GM20000 (cell line): Measurements from ENCODE around the gene TGFBRAP1.

Experiments used
- DNase-seq: peaks from one replicate; pipeline ENCODE4 v3.0.0; 2012; ENCODE audit warnings: low spot score
- CTCF ChIP-seq: IDR thresholded peaks from 2 replicates; pipeline ENCODE4 v1.5.1; 2012; ENCODE audit warnings: mild to moderate bottlenecking, control low read depth; ENCODE audit errors: extremely low read depth, missing control alignments

Gene TGFBRAP1

DNA sequence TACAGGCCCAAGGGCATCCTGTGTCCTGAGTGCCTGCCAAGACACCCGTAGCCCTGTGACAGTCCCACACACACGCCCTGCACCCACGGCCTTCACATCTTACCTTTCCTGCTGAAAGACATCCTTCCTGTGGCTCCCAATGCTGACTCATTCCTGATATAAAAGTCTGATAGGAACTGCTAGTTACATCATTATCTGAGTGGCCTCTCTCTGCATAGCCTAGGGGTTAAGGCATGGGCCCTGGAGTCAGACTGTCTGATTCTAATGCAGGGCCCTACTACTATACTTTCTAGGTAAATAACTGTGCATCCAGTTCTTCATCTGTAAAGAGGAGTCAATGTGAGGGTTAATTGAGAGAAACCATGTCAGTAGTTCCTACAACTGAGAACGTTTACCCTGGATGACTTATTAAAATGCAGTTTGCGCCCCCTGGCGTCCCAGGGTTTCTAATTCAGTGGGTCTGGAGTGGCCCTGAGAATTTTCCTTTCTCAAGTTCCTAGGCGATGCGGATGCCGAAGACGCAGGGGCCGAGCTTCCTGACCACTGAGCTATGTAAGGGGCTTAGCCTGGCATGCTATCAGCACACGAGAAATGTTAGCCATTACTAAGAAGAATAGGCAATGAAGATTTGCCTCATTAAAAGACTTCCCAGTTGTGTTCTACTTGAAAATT lies 94.0 kb downstream of the TGFBRAP1 start:
- DNase-seq = peak; percentile 67
- peak; percentile 59 for TF ChIP-seq CTCF

DNA sequence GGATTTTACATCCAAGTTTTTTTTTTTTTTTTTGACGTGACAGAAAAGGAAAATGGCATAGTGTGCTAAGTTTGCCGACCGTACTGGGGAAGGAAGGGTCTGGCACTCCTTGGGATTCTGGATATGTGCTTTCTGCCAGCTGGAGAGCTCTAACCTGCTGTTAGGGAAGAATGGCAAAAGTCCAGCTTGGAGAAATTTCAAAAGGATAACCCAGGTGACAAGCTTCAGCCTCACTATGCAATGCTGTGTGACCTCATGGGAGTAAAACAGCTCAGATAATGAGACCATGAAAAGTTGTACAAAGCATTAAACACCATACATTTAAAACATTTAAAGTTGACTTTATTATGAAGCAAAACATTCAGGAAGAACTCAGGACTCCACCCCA lies 98.3 kb downstream of the TGFBRAP1 start:
- TF ChIP-seq CTCF = no peak
- no peak for DNase-seq

- TF ChIP-seq CTCF = no peak
- no peak for DNase-seq
Observed at GRCh38 chr2:105224444-105224843, 105.1 kb downstream of the TGFBRAP1 start.

- TF ChIP-seq CTCF = no peak
- DNase-seq = no peak
Observed at GRCh38 chr2:105220604-105221003, 108.9 kb downstream of the TGFBRAP1 start.

DNA sequence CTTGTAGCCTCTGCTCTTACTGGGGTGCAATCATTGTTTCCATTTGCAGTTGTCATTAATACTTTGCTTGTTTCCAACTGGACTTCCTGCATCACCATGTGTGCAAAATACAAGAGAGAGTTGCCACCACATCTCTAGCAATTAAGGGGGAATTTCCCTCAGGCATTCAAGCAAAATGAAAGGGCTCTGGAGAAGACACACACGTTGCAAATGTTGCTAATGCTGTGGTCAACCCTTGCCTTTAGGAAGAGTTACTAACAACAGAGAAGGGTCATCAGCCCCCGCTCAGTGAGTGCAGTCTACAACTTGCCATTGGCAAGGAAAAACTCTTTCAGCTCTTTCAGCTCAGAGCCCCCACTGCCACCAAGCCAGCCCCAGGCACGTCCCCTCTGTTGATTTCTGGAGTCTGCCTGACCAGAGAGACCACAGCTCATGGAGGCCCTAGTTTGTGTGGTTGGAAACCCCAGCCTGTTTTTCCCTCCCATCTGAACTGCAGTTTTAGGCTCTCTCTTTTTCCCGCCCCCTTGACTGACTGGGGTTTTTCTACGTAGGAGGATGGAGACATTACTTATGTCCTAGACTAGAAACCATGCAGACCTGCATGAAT lies 113.8 kb downstream of the TGFBRAP1 start:
- TF ChIP-seq CTCF = no peak
- no peak for DNase-seq
